Calu3 (cell line): ENCODE data around the gene LIG4. TPM values are rescaled to one million over a fixed set of nuclear protein-coding genes. Genes with fewer than 3 reads are reported as not detected.

ENCODE experiments used
- Bru-seq: library from RNA; stranded (reverse); fragments of 400-500 nt; gene quantifications from one replicate; lab custom pipeline; 2021; lab: Mats Ljungman, UMichigan
- BruChase-seq, 2 experiments: library from RNA; stranded (reverse); fragments of 400-500 nt; gene quantifications; one replicate each; lab custom pipeline; 2021; lab: Mats Ljungman, UMichigan
- BruUV-seq: library from RNA; stranded (reverse); fragments of 400-500 nt; replicated peaks from 2 replicates; lab custom pipeline; 2021; lab: Mats Ljungman, UMichigan
- CTCF ChIA-PET: fragments of 300-600 bp; sonication (Branson Sonifier 250); formaldehyde crosslinking; loops from one replicate; lab custom pipeline; 2022; ENCODE audit warnings: antibody characterized with exemption; lab: Charles Lee
- DNase-seq: peaks from one replicate; pipeline ENCODE4 v3.0.0; 2022
- H3K27ac Mint-ChIP-seq: one replicate; pipeline ENCODE4 v1.8.0; 2022; ENCODE audit warnings: mixed read lengths; ENCODE audit not compliant: unreplicated experiment
- H3K27me3 Mint-ChIP-seq: one replicate; pipeline ENCODE4 v1.8.0; 2022; ENCODE audit warnings: mixed read lengths; ENCODE audit not compliant: unreplicated experiment
- H3K36me3 Mint-ChIP-seq: one replicate; pipeline ENCODE4 v1.8.0; 2022; ENCODE audit warnings: mild to moderate bottlenecking, moderate library complexity, mixed read lengths; ENCODE audit not compliant: insufficient read depth, unreplicated experiment
- H3K4me1 Mint-ChIP-seq: one replicate; pipeline ENCODE4 v1.8.0; 2022; ENCODE audit warnings: mild to moderate bottlenecking, low read depth, mixed read lengths; ENCODE audit not compliant: unreplicated experiment
- H3K4me3 Mint-ChIP-seq: one replicate; pipeline ENCODE4 v1.8.0; 2022; ENCODE audit warnings: mild to moderate bottlenecking, low read depth, moderate library complexity, mixed read lengths; ENCODE audit not compliant: unreplicated experiment
- H3K9me3 Mint-ChIP-seq: one replicate; pipeline ENCODE4 v1.8.0; 2022; ENCODE audit warnings: low read depth, mixed read lengths; ENCODE audit not compliant: unreplicated experiment
- intact Hi-C: fragments of 100-400 bp; cut with micrococcal nuclease; formaldehyde crosslinking; loops from one replicate; pipeline ENCODE4 v1.10.0; 2022; ENCODE audit not compliant: unreplicated experiment
- long read RNA-seq: library from polyadenylated mRNA; stranded (forward); transcript quantifications from one replicate; pipeline ENCODE4 v2.0.0, GENCODE V29; 2022
- total RNA-seq: library from RNA; stranded (reverse); gene quantifications from 2 replicates; pipeline ENCODE4 v1.2.3, GENCODE V29; 2022
- TF ChIP-seq, protein P1 (sequence below): fragments of 200-600 bp; IDR thresholded peaks from one replicate; pipeline ENCODE4 v1.8.0; 2022; ENCODE audit warnings: antibody characterized with exemption; ENCODE audit not compliant: unreplicated experiment

LIG4 gene
- 2.7 and 3.1 TPM in 2 replicates for total RNA-seq
- percentile 47 among the genes with signal in this experiment for Bru-seq, nascent RNA
- percentile 54 among the genes with signal in this experiment for BruChase-seq, experiment 1, labeled RNA remaining after a 6-hour chase
- percentile 63 among the genes with signal in this experiment for BruChase-seq, experiment 2, labeled RNA remaining after a 2-hour chase
- long read RNA-seq, full-length matches to known transcripts = 1 of 2 reads
- long read RNA-seq, partial matches to known transcripts = 0 of 2 reads
- long read RNA-seq, other reads (novel, unspliced or antisense) = 1 of 2 reads

GRCh38 chr13:108215436-108215835 lies at the start of gene LIG4:
LIG4 (minus strand) TSS chr13:108215536; CDS start chr13:108211268, 4,268 bp downstream.
- TF ChIP-seq, protein P1, sequence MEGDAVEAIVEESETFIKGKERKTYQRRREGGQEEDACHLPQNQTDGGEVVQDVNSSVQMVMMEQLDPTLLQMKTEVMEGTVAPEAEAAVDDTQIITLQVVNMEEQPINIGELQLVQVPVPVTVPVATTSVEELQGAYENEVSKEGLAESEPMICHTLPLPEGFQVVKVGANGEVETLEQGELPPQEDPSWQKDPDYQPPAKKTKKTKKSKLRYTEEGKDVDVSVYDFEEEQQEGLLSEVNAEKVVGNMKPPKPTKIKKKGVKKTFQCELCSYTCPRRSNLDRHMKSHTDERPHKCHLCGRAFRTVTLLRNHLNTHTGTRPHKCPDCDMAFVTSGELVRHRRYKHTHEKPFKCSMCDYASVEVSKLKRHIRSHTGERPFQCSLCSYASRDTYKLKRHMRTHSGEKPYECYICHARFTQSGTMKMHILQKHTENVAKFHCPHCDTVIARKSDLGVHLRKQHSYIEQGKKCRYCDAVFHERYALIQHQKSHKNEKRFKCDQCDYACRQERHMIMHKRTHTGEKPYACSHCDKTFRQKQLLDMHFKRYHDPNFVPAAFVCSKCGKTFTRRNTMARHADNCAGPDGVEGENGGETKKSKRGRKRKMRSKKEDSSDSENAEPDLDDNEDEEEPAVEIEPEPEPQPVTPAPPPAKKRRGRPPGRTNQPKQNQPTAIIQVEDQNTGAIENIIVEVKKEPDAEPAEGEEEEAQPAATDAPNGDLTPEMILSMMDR = no peak
- CTCF ChIA-PET = no interaction called here
- Mint-ChIP-seq H3K4me1 (no peaks in the 10 kb centered on the region), H3K36me3 (peaks cover 16% of the 10 kb centered on the region), H3K27me3 (no peaks in the 10 kb centered on the region), H3K27ac (no peak within 1 kb of the TSS), H3K4me3 (no peak within 1 kb of the TSS), H3K9me3 (no peaks in the 10 kb centered on the region)
- peak; percentile 67 for DNase-seq
- BruUV-seq = no TSS peak
- intact Hi-C loops = no loop called here

GRCh38 chr13:108263621-108264355 lies 48.5 kb upstream of the LIG4 start:
- Mint-ChIP-seq H3K4me1 (no peaks in the 10 kb centered on the region), H3K4me3 (no peak overlapping the region), H3K27me3 (no peaks in the 10 kb centered on the region), H3K9me3 (no peaks in the 10 kb centered on the region), H3K36me3 (no peaks in the 10 kb centered on the region), H3K27ac (no peak overlapping the region)
- intact Hi-C loops = no loop called here
- CTCF ChIA-PET = no interaction called here
- TF ChIP-seq, protein P1 = no peak
- DNase-seq = no peak
- no TSS peak for BruUV-seq

DNA sequence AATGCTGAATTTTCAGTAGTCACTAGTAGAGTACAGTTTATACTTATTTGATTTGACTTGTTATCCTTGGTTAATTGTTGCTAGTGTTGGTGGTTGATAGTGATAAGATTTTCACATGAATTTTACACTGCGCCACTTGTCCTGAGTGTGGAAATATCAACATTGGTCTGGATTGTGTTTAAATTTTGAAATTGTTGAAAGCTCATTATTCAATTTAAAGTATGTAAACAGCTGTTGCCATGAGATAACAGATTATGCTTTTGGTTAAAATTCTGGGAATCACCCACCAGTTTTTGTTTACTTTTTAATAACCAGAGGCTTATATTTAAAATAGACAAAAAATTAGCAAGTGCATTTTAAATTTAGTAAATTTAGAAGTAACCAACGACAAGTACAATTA lies 41.9 kb upstream of the LIG4 start:
- intact Hi-C loops = no loop called here
- no TSS peak for BruUV-seq
- DNase-seq = no peak
- Mint-ChIP-seq H3K36me3 (no peaks in the 10 kb centered on the region), H3K4me1 (no peaks in the 10 kb centered on the region), H3K27me3 (no peaks in the 10 kb centered on the region), H3K4me3 (no peak overlapping the region), H3K27ac (no peak overlapping the region), H3K9me3 (no peaks in the 10 kb centered on the region)
- CTCF ChIA-PET = no interaction called here
- TF ChIP-seq, protein P1 = no peak

DNA sequence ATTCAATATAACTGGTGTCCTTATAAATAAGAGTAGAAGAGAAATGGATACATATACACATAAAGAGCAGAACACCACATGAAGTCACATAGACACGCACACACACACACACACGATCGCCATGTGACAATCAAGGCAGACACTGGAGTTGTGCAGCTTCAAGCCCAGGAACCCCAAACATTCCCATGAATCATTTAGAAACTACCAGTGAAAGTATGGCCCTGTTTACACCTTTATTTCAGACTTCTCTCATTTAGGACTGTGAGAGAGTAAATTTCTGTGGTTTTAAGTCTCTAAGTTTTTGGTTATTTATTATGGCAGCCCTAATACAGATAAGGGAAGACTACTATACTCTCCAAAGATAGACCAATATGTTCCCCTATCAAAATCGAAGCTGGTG lies 33.8 kb upstream of the LIG4 start:
- no TSS peak for BruUV-seq
- Mint-ChIP-seq H3K27me3 (no peaks in the 10 kb centered on the region), H3K27ac (no peak overlapping the region), H3K36me3 (no peaks in the 10 kb centered on the region), H3K9me3 (no peaks in the 10 kb centered on the region), H3K4me1 (no peaks in the 10 kb centered on the region), H3K4me3 (no peak overlapping the region)
- CTCF ChIA-PET = no interaction called here
- TF ChIP-seq, protein P1 = no peak
- intact Hi-C loops = no loop called here
- no peak for DNase-seq
